ENCODE results near the gene PPIP5K1.

Gene PPIP5K1

DNA sequence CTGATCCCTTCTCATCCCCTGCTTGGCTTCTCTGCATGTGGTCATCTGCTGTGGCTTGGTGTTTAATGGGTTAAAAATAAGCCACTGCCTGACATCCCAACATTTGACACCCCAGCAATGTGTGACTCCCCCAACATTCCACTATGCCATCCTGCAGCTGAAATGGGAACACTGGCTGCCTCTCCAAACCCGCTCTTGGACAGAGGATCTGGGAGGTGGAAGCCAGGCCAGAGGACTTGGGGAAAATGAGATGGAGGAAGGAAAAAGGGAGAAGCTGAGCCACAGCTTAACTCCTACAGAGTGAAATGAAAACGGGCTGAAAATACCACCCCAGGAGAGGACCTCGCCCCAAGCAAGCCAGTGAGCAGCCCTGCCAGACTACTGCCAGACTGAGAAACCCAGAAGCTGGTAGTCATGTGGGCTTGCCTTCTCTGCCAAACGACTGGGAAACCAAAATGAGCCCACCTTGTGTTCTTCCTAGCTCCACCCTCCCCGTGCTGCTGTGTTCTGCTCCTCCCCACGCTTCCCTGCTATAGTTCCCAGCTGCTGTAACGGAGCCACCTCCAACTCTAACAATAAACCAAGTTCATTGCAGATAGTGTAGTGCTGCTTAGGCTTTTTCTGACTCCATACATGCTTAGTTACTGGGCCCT lies 58.9 kb downstream of the PPIP5K1 start:
- no peaks in the 10 kb centered on the region for H3K27me3 ChIP-seq
- no peaks in the 10 kb centered on the region for H3K4me1 ChIP-seq (ENCODE audit: control insufficient read depth in 1 of 2, insufficient read depth in 1 of 2, low read depth in 1 of 2, low read length in 1 of 2)
- TF ChIP-seq, protein P1, sequence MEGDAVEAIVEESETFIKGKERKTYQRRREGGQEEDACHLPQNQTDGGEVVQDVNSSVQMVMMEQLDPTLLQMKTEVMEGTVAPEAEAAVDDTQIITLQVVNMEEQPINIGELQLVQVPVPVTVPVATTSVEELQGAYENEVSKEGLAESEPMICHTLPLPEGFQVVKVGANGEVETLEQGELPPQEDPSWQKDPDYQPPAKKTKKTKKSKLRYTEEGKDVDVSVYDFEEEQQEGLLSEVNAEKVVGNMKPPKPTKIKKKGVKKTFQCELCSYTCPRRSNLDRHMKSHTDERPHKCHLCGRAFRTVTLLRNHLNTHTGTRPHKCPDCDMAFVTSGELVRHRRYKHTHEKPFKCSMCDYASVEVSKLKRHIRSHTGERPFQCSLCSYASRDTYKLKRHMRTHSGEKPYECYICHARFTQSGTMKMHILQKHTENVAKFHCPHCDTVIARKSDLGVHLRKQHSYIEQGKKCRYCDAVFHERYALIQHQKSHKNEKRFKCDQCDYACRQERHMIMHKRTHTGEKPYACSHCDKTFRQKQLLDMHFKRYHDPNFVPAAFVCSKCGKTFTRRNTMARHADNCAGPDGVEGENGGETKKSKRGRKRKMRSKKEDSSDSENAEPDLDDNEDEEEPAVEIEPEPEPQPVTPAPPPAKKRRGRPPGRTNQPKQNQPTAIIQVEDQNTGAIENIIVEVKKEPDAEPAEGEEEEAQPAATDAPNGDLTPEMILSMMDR (IDR thresholded peaks at IDR 0.05) = no peak
- H3K36me3 ChIP-seq = peaks cover 7% of the 10 kb centered on the region
- no peaks in the 10 kb centered on the region for H3K9me3 ChIP-seq
- H3K27ac ChIP-seq = no peak overlapping the region
- no peak overlapping the region for H3K4me3 ChIP-seq (ENCODE audit: low read depth in 1 of 2, low read length in 1 of 2)

DNA sequence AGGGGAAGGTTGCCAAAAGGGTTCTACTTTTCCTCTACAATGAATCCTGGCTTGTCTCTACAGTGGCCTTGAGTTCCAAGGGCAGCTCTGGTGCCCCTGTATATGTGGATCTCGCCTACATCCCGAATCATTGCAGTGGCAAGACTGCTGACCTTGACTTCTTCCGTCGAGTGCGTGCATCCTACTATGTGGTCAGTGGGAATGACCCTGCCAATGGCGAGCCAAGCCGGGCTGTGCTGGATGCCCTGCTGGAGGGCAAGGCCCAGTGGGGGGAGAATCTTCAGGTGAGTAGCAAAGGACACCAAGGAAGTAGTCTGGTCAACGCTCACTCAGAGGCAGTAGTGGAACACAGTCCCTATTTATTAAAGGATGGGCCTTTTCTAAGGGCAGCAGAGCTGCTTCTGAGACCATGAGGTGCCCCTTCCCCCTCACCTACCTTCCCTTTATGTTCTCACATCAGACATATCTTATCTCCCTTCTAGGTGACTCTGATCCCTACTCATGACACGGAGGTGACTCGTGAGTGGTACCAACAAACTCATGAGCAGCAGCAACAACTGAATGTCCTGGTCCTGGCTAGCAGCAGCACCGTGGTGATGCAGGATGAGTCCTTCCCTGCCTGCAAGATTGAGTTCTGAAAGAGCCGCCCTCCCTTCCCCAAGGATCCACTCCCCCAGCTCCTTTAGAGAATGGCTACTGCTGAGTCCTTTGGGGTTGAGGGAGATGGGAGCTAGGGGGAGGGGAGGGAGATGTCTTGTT lies 60.2 kb downstream of the PPIP5K1 start:
- no peak overlapping the region for H3K27ac ChIP-seq
- no peaks in the 10 kb centered on the region for H3K4me1 ChIP-seq (ENCODE audit: control insufficient read depth in 1 of 2, insufficient read depth in 1 of 2, low read depth in 1 of 2, low read length in 1 of 2)
- peaks cover 3% of the 10 kb centered on the region for H3K36me3 ChIP-seq
- H3K4me3 ChIP-seq (ENCODE audit: low read depth in 1 of 2, low read length in 1 of 2) = no peak overlapping the region
- TF ChIP-seq, protein P1 (IDR thresholded peaks at IDR 0.05) = no peak
- no peaks in the 10 kb centered on the region for H3K27me3 ChIP-seq
- no peaks in the 10 kb centered on the region for H3K9me3 ChIP-seq

DNA sequence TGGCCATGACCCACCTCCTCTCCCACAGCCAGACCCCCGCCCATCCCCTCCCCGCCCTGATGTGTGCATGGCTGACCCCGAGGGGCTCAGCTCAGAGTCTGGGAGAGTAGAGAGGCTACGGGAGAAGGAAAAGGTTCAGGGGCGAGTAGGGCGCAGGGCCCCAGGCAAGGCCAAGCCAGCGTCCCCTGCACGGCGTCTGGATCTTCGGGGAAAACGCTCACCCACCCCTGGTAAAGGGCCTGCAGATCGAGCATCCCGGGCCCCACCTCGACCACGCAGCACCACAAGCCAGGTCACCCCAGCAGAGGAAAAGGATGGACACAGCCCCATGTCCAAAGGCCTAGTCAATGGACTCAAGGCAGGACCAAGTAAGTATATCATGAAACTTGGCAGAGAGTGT lies 60.9 kb downstream of the PPIP5K1 start:
- no peaks in the 10 kb centered on the region for H3K36me3 ChIP-seq
- no peak overlapping the region for H3K27ac ChIP-seq
- TF ChIP-seq, protein P1 (IDR thresholded peaks at IDR 0.05) = no peak
- H3K4me3 ChIP-seq (ENCODE audit: low read depth in 1 of 2, low read length in 1 of 2) = no peak overlapping the region
- no peaks in the 10 kb centered on the region for H3K27me3 ChIP-seq
- H3K9me3 ChIP-seq = no peaks in the 10 kb centered on the region
- no peaks in the 10 kb centered on the region for H3K4me1 ChIP-seq (ENCODE audit: control insufficient read depth in 1 of 2, insufficient read depth in 1 of 2, low read depth in 1 of 2, low read length in 1 of 2)

DNA sequence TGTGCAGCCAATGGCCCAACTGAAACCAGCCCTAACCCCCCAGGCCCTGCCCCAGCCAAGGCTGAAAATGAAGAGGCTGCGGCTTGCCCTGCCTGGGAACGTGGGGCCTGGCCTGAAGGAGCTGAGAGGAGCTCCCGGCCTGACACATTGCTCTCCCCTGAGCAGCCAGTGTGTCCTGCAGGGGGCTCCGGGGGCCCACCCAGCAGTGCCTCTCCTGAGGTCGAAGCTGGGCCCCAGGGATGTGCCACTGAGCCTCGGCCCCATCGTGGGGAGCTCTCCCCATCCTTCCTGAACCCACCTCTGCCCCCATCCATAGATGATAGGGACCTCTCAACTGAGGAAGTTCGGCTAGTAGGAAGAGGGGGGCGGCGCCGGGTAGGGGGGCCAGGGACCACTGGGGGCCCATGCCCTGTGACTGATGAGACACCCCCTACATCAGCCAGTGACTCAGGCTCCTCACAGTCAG lies 61.4 kb downstream of the PPIP5K1 start:
- no peaks in the 10 kb centered on the region for H3K27me3 ChIP-seq
- no peaks in the 10 kb centered on the region for H3K4me1 ChIP-seq (ENCODE audit: control insufficient read depth in 1 of 2, insufficient read depth in 1 of 2, low read depth in 1 of 2, low read length in 1 of 2)
- no peak overlapping the region for H3K27ac ChIP-seq
- no peaks in the 10 kb centered on the region for H3K36me3 ChIP-seq
- TF ChIP-seq, protein P1 (IDR thresholded peaks at IDR 0.05) = no peak
- H3K9me3 ChIP-seq = no peaks in the 10 kb centered on the region
- H3K4me3 ChIP-seq (ENCODE audit: low read depth in 1 of 2, low read length in 1 of 2) = no peak overlapping the region

DNA sequence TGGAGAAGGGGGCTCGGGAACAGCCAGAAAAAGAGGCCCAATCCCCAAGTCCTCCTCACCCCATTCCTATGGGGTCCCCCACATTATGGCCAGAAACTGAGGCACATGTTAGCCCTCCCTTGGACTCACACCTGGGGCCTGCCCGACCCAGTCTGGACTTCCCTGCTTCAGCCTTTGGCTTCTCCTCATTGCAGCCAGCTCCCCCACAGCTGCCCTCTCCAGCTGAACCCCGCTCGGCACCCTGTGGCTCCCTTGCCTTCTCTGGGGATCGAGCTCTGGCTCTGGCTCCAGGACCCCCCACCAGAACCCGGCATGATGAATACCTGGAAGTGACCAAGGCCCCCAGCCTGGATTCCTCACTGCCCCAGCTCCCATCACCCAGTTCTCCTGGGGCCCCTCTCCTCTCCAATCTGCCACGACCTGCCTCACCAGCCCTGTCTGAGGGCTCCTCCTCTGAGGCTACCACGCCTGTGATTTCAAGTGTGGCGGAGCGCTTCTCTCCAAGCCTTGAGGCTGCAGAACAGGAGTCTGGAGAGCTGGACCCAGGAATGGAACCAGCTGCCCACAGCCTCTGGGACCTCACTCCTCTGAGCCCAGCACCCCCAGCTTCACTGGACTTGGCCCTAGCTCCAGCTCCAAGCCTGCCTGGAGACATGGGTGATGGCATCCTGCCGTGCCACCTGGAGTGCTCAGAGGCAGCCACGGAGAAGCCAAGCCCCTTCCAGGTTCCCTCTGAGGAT lies 62.0 kb downstream of the PPIP5K1 start:
- H3K4me1 ChIP-seq (ENCODE audit: control insufficient read depth in 1 of 2, insufficient read depth in 1 of 2, low read depth in 1 of 2, low read length in 1 of 2) = no peaks in the 10 kb centered on the region
- no peak overlapping the region for H3K4me3 ChIP-seq (ENCODE audit: low read depth in 1 of 2, low read length in 1 of 2)
- H3K27me3 ChIP-seq = no peaks in the 10 kb centered on the region
- TF ChIP-seq, protein P1 (IDR thresholded peaks at IDR 0.05) = no peak
- no peaks in the 10 kb centered on the region for H3K36me3 ChIP-seq
- no peak overlapping the region for H3K27ac ChIP-seq
- no peaks in the 10 kb centered on the region for H3K9me3 ChIP-seq
